HCT116 (cell line): ENCODE measurements around the gene UBE4A. TPM values are rescaled to one million over a fixed set of nuclear protein-coding genes. Genes with fewer than 3 reads are reported as not detected.

Source experiments
- ATAC-seq: fragments of 200-7000 bp; cut with Tn5 transposase; 2 replicates; pipeline ENCODE4 v1.9.1; 2020; ENCODE audit warnings: mild to moderate bottlenecking, moderate library complexity
- BruUV-seq: library from RNA; stranded (reverse); fragments of 400-500 nt; replicated peaks from 2 replicates; lab custom pipeline; 2021; lab: Mats Ljungman, UMichigan
- CTCF ChIA-PET: fragments of 300-600 bp; sonication (Branson Sonifier 250); formaldehyde crosslinking; loops from one replicate; lab custom pipeline; 2021; ENCODE audit warnings: antibody characterized with exemption; lab: Charles Lee
- POLR2A ChIA-PET: fragments of 300-600, 350-600 bp; sonication (Branson Sonifier 250); formaldehyde crosslinking; loops from one replicate; lab custom pipeline; 2021; ENCODE audit warnings: antibody characterized with exemption; lab: Charles Lee
- RAD21 ChIA-PET, 2 experiments: fragments of 300-600 bp; sonication (Branson Sonifier 250); formaldehyde crosslinking; loops; one replicate each; lab custom pipeline; 2023; ENCODE audit warnings: low total read pairs in 2 of 2; ENCODE audit not compliant: uncharacterized antibody in 2 of 2, unreplicated experiment in 2 of 2, low non-redundant PET in 1 of 2; lab: Charles Lee
- DNase-seq: peaks from one replicate; pipeline ENCODE4 v3.0.0-alpha.2; 2010; ENCODE audit warnings: low read depth, low spot score
- H2AFZ ChIP-seq: fragments of 200-600 bp; shearing (Covaris generic), sonication (generic); 2 replicates; pipeline ENCODE4 v1.6.1; 2017; ENCODE audit warnings: low read depth, mixed run types, mixed read lengths, antibody characterized with exemption, low read length; ENCODE audit not compliant: poor library complexity, severe bottlenecking
- H3K27ac ChIP-seq: 2 replicates; pipeline ENCODE4 v1.5.1; 2012; ENCODE audit warnings: low read depth, low read length
- H3K27me3 ChIP-seq: fragments of 200-600 bp; sonication (generic); 2 replicates; pipeline ENCODE4 v1.6.1; 2016; ENCODE audit warnings: mixed run types, low read length, mixed read lengths; ENCODE audit not compliant: insufficient read depth
- H3K36me3 ChIP-seq, 2 experiments: fragments of 200-500 bp in 1 of 2; fragments of 200-600 bp in 1 of 2; sonication (Bioruptor generic) in 1 of 2; sonication (generic) in 1 of 2; 2 replicates each; pipeline versions ENCODE4 v1.5.1 to v1.6.1; 2014 to 2016; ENCODE audit warnings: low read length in 2 of 2, inconsistent platforms in 1 of 2, mixed read lengths in 1 of 2, mixed run types in 1 of 2; ENCODE audit not compliant: insufficient read depth in 2 of 2, control insufficient read depth in 1 of 2
- H3K4me1 ChIP-seq, 2 experiments: fragments of 200-600 bp in 1 of 2; sonication (generic) in 1 of 2; 2 replicates each; pipeline versions ENCODE4 v1.5.1 to v1.6.1; 2012 to 2017; ENCODE audit warnings: low read length in 2 of 2, inconsistent platforms in 1 of 2, mild to moderate bottlenecking in 1 of 2, mixed read lengths in 1 of 2, mixed run types in 1 of 2, moderate library complexity in 1 of 2; ENCODE audit not compliant: insufficient read depth in 2 of 2, control insufficient read depth in 1 of 2
- H3K4me2 ChIP-seq: fragments of 200-600 bp; sonication (generic); 2 replicates; pipeline ENCODE4 v1.6.1; 2017; ENCODE audit warnings: mixed run types, low read length, mixed read lengths
- H3K4me3 ChIP-seq, 2 experiments: fragments of 200-600 bp in 1 of 2; sonication (generic) in 1 of 2; replicated peaks in 1 of 2; 2 replicates each; pipeline ENCODE4 v1.5.1; 2011 to 2016; ENCODE audit warnings: low read length in 2 of 2, control low read depth in 1 of 2, low read depth in 1 of 2, mild to moderate bottlenecking in 1 of 2, mixed read lengths in 1 of 2, mixed run types in 1 of 2
- H3K79me2 ChIP-seq: fragments of 200-600 bp; sonication (generic); 2 replicates; pipeline ENCODE4 v1.6.1; 2017; ENCODE audit warnings: mild to moderate bottlenecking, mixed run types, low read length, moderate library complexity, mixed read lengths; ENCODE audit not compliant: insufficient read depth
- H3K9ac ChIP-seq: fragments of 200-600 bp; sonication (generic); 2 replicates; pipeline ENCODE4 v1.6.1; 2016; ENCODE audit warnings: low read length, mixed read lengths
- H3K9me2 ChIP-seq: fragments of 200-600 bp; sonication (generic), shearing (Covaris generic); 2 replicates; pipeline ENCODE4 v1.6.1; 2017; ENCODE audit warnings: mixed run types, mild to moderate bottlenecking, moderate library complexity; ENCODE audit not compliant: insufficient read depth
- H3K9me3 ChIP-seq, 2 experiments: fragments of 200-500 bp in 1 of 2; fragments of 200-600 bp in 1 of 2; sonication (Bioruptor generic) in 1 of 2; sonication (generic) in 1 of 2; 2 replicates each; pipeline ENCODE4 v1.6.1; 2014 to 2017; ENCODE audit warnings: low read length in 2 of 2, mixed read lengths in 2 of 2, inconsistent platforms in 1 of 2, low read depth in 1 of 2, mild to moderate bottlenecking in 1 of 2, mixed run types in 1 of 2, moderate library complexity in 1 of 2; ENCODE audit not compliant: control insufficient read depth in 1 of 2, insufficient read depth in 1 of 2
- H4K20me1 ChIP-seq: fragments of 200-600 bp; sonication (generic), shearing (Covaris generic); 2 replicates; pipeline ENCODE4 v1.6.1; 2017; ENCODE audit warnings: mixed run types, mild to moderate bottlenecking, moderate library complexity; ENCODE audit not compliant: insufficient read depth
- POLR2AphosphoS5 ChIP-seq: IDR thresholded peaks from 2 replicates; pipeline ENCODE4 v1.6.1; 2011; ENCODE audit warnings: mild to moderate bottlenecking, low read depth, low read length, moderate library complexity
- RAD21 ChIP-seq: IDR thresholded peaks from 2 replicates; pipeline ENCODE4 v1.6.1; 2012; ENCODE audit warnings: low read depth, mild to moderate bottlenecking
- SIN3A ChIP-seq: IDR thresholded peaks from 2 replicates; pipeline ENCODE4 v1.6.1; 2012; ENCODE audit warnings: low read depth
- SRF ChIP-seq: IDR thresholded peaks from 2 replicates; pipeline ENCODE4 v1.6.1; 2012; ENCODE audit warnings: low read depth
- YY1 ChIP-seq: IDR thresholded peaks from 2 replicates; pipeline ENCODE4 v1.6.1; 2011; ENCODE audit warnings: low read length, low read depth, moderate library complexity, mild to moderate bottlenecking; ENCODE audit not compliant: insufficient replicate concordance; ENCODE audit errors: extremely low read depth
- intact Hi-C: fragments of 100-400 bp; cut with micrococcal nuclease; formaldehyde crosslinking; loops from 2 replicates; pipeline ENCODE4 v1.10.0; 2022
- total RNA-seq: library from RNA; stranded (reverse); gene quantifications from one replicate; pipeline ENCODE4 v1.2.1, GENCODE V29; 2021; ENCODE audit not compliant: unreplicated experiment
- TF ChIP-seq, protein P1 (sequence below): IDR thresholded peaks from 2 replicates; pipeline ENCODE4 v1.6.1; 2012; ENCODE audit warnings: low read depth
- TF ChIP-seq, protein P2 (sequence below): IDR thresholded peaks from 2 replicates; pipeline ENCODE4 v1.6.1; 2012

The UBE4A gene
- total RNA-seq, 1 experiment from 2014 or later = 49.9 TPM

DNA sequence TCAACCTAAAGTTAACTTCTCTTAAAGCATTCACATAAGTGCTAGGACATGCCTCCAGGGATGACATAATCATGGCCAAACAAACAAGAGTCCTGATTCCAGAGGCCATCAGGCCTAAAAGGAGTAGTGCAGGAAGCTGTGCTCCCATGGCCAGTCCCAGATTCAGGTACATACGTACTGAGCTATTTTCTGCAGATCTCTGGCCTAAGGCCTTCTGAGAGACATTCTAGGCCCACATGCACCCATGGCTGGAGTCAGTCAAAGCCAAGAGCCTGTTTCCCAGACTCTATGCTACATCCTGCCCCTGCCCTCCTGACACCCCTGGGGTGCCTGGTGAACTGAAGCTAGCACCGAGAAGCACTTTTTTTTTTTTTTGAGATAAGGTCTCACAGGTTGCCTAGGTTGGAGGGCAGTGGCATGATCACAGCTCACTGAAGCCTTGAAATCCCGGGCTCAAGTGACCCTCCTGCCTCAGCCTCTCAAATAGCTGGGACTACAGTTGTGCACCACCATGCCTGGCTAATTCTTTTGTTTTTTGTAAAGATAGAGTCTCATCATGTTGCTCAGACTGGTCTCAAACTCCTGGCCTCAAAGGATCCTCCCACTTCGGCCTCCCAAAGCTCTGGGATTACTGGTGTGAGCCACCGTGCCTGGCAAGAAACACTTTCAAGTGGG is 17.4 kb upstream of the UBE4A start:
- Histone ChIP-seq H3K9me2 (no peaks in the 10 kb centered on the region), H3K27ac (no peak overlapping the region), H3K27me3 (no peaks in the 10 kb centered on the region; the same call in 1 of the 2 replicates), H4K20me1 (no peaks in the 10 kb centered on the region), H3K9ac (no peak overlapping the region), H3K9me3 (no peaks in the 10 kb centered on the region), H3K4me3 (no peak overlapping the region), H3K4me2 (no peak overlapping the region), H3K36me3 (no peaks in the 10 kb centered on the region), H2AFZ (no peak overlapping the region), H3K79me2 (no peaks in the 10 kb centered on the region), H3K4me1 (peaks cover 0 to 4% of the 10 kb centered on the region in 2 experiments; a peak in 2 of 4 replicates)
- no peak for DNase-seq
- ATAC-seq = no peak
- intact Hi-C loops = no loop called here
- BruUV-seq = no TSS peak
- TF ChIP-seq SRF (no peak), SIN3A (no peak), RAD21 (no peak), YY1 (no peak), POLR2AphosphoS5 (no peak)
- TF ChIP-seq, protein P1, sequence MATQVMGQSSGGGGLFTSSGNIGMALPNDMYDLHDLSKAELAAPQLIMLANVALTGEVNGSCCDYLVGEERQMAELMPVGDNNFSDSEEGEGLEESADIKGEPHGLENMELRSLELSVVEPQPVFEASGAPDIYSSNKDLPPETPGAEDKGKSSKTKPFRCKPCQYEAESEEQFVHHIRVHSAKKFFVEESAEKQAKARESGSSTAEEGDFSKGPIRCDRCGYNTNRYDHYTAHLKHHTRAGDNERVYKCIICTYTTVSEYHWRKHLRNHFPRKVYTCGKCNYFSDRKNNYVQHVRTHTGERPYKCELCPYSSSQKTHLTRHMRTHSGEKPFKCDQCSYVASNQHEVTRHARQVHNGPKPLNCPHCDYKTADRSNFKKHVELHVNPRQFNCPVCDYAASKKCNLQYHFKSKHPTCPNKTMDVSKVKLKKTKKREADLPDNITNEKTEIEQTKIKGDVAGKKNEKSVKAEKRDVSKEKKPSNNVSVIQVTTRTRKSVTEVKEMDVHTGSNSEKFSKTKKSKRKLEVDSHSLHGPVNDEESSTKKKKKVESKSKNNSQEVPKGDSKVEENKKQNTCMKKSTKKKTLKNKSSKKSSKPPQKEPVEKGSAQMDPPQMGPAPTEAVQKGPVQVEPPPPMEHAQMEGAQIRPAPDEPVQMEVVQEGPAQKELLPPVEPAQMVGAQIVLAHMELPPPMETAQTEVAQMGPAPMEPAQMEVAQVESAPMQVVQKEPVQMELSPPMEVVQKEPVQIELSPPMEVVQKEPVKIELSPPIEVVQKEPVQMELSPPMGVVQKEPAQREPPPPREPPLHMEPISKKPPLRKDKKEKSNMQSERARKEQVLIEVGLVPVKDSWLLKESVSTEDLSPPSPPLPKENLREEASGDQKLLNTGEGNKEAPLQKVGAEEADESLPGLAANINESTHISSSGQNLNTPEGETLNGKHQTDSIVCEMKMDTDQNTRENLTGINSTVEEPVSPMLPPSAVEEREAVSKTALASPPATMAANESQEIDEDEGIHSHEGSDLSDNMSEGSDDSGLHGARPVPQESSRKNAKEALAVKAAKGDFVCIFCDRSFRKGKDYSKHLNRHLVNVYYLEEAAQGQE = no peak
- TF ChIP-seq, protein P2, sequence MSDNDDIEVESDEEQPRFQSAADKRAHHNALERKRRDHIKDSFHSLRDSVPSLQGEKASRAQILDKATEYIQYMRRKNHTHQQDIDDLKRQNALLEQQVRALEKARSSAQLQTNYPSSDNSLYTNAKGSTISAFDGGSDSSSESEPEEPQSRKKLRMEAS = no peak
- CTCF ChIA-PET = no interaction called here
- POLR2A ChIA-PET = no interaction called here
- RAD21 ChIA-PET = no interaction called here
